ENCODE results near the gene ACP3. TPM values are rescaled to one million over a fixed set of nuclear protein-coding genes. Genes with fewer than 3 reads are reported as not detected.
"Not testable (repeated sequence)": the region's sequence is repeated elsewhere in the genome, so short reads cannot be mapped to it uniquely, and the experiment has no call there.

ACP3 gene
- total and polyA plus RNA-seq, 9 donors = 0.33 to 11.3 (median 2.5) TPM

- intact Hi-C loops (cut with DNase I) = no loop called here
- H3K27me3 ChIP-seq = no peaks in the 10 kb centered on the region
- H3K9me3 ChIP-seq = no peaks in the 10 kb centered on the region
- no peaks in the 10 kb centered on the region for H3K36me3 ChIP-seq
- no peaks in the 10 kb centered on the region for H3K4me1 ChIP-seq (ENCODE audit: insufficient read depth)
- TF ChIP-seq CTCF (IDR thresholded peaks at IDR 0.05) (no peak), POLR2A (IDR thresholded peaks at IDR 0.05) (no peak), EP300 (IDR thresholded peaks at IDR 0.05) (no peak)
- no peak for DNase-seq
- 92 to 96% (median 92%) methylated on average over 2 of the region's 2 CpGs for WGBS, 3 donors
- no peak overlapping the region for H3K4me3 ChIP-seq
- H3K27ac ChIP-seq = no peak overlapping the region
Observed at GRCh38 chr3:132368515-132368914, 51.3 kb downstream of the ACP3 start.

DNA sequence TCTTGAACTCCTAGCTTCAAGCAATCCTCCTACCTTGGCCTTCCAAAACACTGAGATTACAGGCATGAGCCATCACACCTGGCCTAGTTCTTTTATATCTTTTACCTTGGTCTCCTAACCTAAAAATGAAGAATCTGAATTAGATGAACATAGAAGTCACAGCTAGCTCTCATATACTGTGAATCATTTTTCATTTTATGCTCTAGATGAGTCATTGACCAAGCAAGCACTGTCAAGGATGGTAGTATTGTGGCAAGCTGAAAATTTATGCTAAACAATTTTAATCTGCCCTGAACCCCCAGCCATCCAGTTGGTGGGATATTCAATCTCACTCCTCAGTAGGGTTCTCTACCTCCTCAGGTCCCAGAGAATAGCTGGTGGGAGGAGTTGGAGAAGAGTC lies 51.8 kb downstream of the ACP3 start:
- Histone ChIP-seq H3K4me1 (ENCODE audit: insufficient read depth) (no peaks in the 10 kb centered on the region), H3K27me3 (no peaks in the 10 kb centered on the region), H3K4me3 (no peak overlapping the region), H3K27ac (no peak overlapping the region), H3K9me3 (no peaks in the 10 kb centered on the region), H3K36me3 (no peaks in the 10 kb centered on the region)
- intact Hi-C loops (cut with DNase I) = no loop called here
- no peak for TF ChIP-seq EP300 (IDR thresholded peaks at IDR 0.05)
- no peak for TF ChIP-seq POLR2A (IDR thresholded peaks at IDR 0.05)
- TF ChIP-seq CTCF (IDR thresholded peaks at IDR 0.05) = no peak
- DNase-seq = no peak

- H3K9me3 ChIP-seq; H3K36me3 ChIP-seq; H3K27ac ChIP-seq; intact Hi-C loops (cut with DNase I); H3K4me3 ChIP-seq; H3K27me3 ChIP-seq; DNase-seq; H3K4me1 ChIP-seq (ENCODE audit: insufficient read depth): not testable (repeated sequence)
- WGBS, 3 donors = 82 to 93% (median 85%) methylated on average over 25 of the region's 25 CpGs
Observed at GRCh38 chr3:132376945-132377354, 59.7 kb downstream of the ACP3 start.

DNA sequence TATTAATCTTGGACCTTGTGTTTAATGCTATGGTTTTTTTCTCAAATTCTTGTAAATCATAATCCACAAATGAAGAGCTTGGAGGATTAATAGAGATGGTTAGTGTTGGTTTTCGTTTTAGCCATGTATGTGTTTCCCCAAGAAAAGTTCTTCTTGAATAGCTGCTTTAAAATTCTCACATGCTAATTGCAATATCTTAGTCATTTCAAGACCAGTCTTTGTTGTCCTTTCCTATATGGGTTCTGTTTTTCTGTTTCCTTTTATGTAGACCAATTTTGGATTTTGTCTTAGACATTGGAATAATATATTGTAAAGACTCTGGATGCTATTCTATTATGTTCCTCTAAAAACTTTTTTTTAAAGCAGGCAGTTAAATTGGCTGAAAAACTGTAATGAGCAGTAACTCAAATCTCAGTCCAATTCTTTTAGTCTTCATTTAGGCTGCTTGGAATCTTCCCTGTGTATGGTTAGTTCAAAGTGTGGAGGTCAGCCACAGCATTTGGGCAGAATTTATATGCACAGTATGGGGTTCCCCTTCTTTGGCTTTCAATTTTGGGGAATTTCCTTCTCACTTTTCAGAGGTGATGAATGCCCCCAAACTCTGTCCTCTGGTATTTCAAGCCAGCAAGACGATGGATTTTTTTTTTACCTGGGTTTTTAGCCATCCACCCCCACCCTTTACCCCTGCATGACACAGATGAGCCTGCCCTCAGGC lies 61.0 kb downstream of the ACP3 start:
- Histone ChIP-seq H3K9me3 (no peaks in the 10 kb centered on the region), H3K27ac (no peak overlapping the region), H3K36me3 (no peaks in the 10 kb centered on the region), H3K4me1 (ENCODE audit: insufficient read depth) (no peaks in the 10 kb centered on the region), H3K27me3 (no peaks in the 10 kb centered on the region), H3K4me3 (no peak overlapping the region)
- TF ChIP-seq EP300 (IDR thresholded peaks at IDR 0.05) = no peak
- no peak for TF ChIP-seq CTCF (IDR thresholded peaks at IDR 0.05)
- TF ChIP-seq POLR2A (IDR thresholded peaks at IDR 0.05) = no peak
- intact Hi-C loops (cut with DNase I) = no loop called here
- DNase-seq = no peak
- 70 to 87% (median 83%) methylated on average over 2 of the region's 2 CpGs for WGBS, 3 donors

DNA sequence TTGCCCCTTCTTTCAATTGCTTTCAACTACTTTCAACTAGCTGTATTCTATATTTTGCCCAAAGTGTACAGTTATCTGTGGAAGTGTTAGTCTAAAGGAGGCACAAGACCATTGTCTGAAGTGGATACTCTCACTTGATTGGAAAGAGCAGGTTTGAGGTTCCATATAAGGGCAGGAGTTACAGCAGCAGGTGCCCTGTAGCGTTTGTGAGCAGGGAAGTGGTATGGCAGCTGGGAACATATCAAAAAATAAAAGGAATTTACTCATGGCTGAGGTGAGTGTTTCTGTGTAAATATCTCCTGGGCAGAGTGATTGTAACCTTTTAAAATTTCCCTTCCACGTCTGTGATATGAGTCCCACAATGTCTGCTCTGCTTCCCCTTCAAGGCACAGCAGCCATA lies 61.6 kb downstream of the ACP3 start:
- no peak overlapping the region for H3K27ac ChIP-seq
- WGBS, 3 donors = 53 to 72% (median 58%) methylated on average over 2 of the region's 2 CpGs
- TF ChIP-seq POLR2A (IDR thresholded peaks at IDR 0.05) = no peak
- TF ChIP-seq CTCF (IDR thresholded peaks at IDR 0.05) = no peak
- TF ChIP-seq EP300 (IDR thresholded peaks at IDR 0.05) = no peak
- no peaks in the 10 kb centered on the region for H3K36me3 ChIP-seq
- intact Hi-C loops (cut with DNase I) = no loop called here
- H3K4me3 ChIP-seq = no peak overlapping the region
- no peaks in the 10 kb centered on the region for H3K4me1 ChIP-seq (ENCODE audit: insufficient read depth)
- H3K9me3 ChIP-seq = no peaks in the 10 kb centered on the region
- DNase-seq = no peak
- no peaks in the 10 kb centered on the region for H3K27me3 ChIP-seq

All from ovary (tissue), 9 donors.